Pancreas (tissue), 10 donors: ENCODE measurements around the gene PIBF1. TPM values are rescaled to one million over a fixed set of nuclear protein-coding genes. Genes with fewer than 3 reads are reported as not detected.

Experiments
- ATAC-seq, 4 donors: fragments of 200-7000 bp; cut with Tn5 transposase; one replicate each; pipeline versions ENCODE4 v1.8.0 to v1.9.1; 2020; ENCODE audit warnings: mild to moderate bottlenecking in 4 of 4, moderate library complexity in 4 of 4
- DNase-seq, 6 donors: peaks; one replicate each; pipeline ENCODE4 v3.0.0-alpha.2; 2020
- FAIRE-seq: peaks from 2 replicates; lab custom pipeline; 2012; peaks lifted over from hg19 to GRCh38; lab: Jason Lieb, UNC
- H3K27ac ChIP-seq, 4 donors: fragments of 200-600 bp; sonication (generic); 1 replicate in 3 of 4; 2 replicates in 1 of 4; pipeline versions ENCODE4 v1.5.0 to v1.8.0; 2020
- H3K27me3 ChIP-seq, 4 donors: fragments of 200-600 bp; one replicate each; pipeline ENCODE4 v1.8.0; 2021
- H3K36me3 ChIP-seq, 3 donors: fragments of 200-600 bp; sonication (generic) in 1 of 3; one replicate each; pipeline versions ENCODE4 v1.5.0 to v1.8.0; 2020 to 2021
- H3K4me1 ChIP-seq, 3 donors: fragments of 200-600 bp; one replicate each; pipeline ENCODE4 v1.8.0; 2021
- H3K4me3 ChIP-seq, 4 donors: fragments of 200-600 bp; sonication (generic) in 2 of 4; one replicate each; pipeline versions ENCODE4 v1.5.0 to v1.8.0; 2020 to 2021
- H3K9me3 ChIP-seq, 4 donors: fragments of 200-600 bp; one replicate each; pipeline ENCODE4 v1.8.0; 2021
- CTCF ChIP-seq, 4 donors: fragments of 200-600 bp; sonication (generic) in 3 of 4; IDR thresholded peaks; one replicate each; pipeline versions ENCODE4 v1.5.0 to v1.8.0; 2021; ENCODE audit warnings: antibody characterized with exemption in 4 of 4
- WGBS, 2 donors: extraction: QIAGEN DNeasy Blood & Tissue Kit; methylation state at CpG; one replicate each; pipeline ENCODE4 v1.1.7; 2013; 5-methylcytosine and 5-hydroxymethylcytosine counted together
- intact Hi-C, 3 donors: fragments of 100-400 bp; cut with DNase I; formaldehyde crosslinking; loops; one replicate each; pipeline versions ENCODE4 v1.11.1 to v1.14.2; 2022
- polyA plus RNA-seq, 2 donors: library from polyadenylated mRNA; stranded (reverse); fragments of 200-250 nt; gene quantifications; one replicate each; pipeline ENCODE4 v1.2.3, GENCODE V29; 2013
- total RNA-seq, 6 donors: library from RNA; stranded (reverse); fragmentation: NEBNext Ultra II Directional in 4 of 6; extraction: Animal tissue kit (Norgen Biotek cat#: 25700) in 4 of 6; gene quantifications; one replicate each; pipeline versions ENCODE4 v1.2.1 to v1.2.4, GENCODE V29; 2021 to 2023
- donor health status: healthy with polysubstance abuse.
- donor health status: DM: no; HTN: no; CAD: no; lungs with moderate emphysema.
- donor health status: DM: no; HTN: no; CAD: no.
- donor health status: control.
- donor health status: control.
- donor health status: Bipolar disorder and iron deficiency.
- donor health status: DM: yes; HTN: yes; CAD: no.
- donor health status: DM: no; HTN: no; CAD: no.
- donor health status: DM: no; HTN: no; CAD: no.
- donor health status: DM: yes; HTN: yes; CAD: no.

PIBF1 gene
- total and polyA plus RNA-seq, 8 donors = 6.1 to 13.5 (median 8.9) TPM

GRCh38 chr13:73035660-73036059 lies 253.7 kb downstream of the PIBF1 start:
- no peak for ATAC-seq

GRCh38 chr13:73036566-73036965 lies 254.6 kb downstream of the PIBF1 start:
- 94 to 96% methylated on average over 4 of the region's 4 CpGs for WGBS, 2 donors
- H3K9me3 ChIP-seq = no peaks in the 10 kb centered on the region
- H3K36me3 ChIP-seq = no peaks in the 10 kb centered on the region
- intact Hi-C loops = no loop called here
- TF ChIP-seq CTCF (IDR thresholded peaks at IDR 0.05) = no peak
- no peaks in the 10 kb centered on the region for H3K27me3 ChIP-seq
- no peak overlapping the region for H3K27ac ChIP-seq
- DNase-seq (no peak), FAIRE-seq (no peak), ATAC-seq (no peak)
- no peak overlapping the region for H3K4me3 ChIP-seq
- H3K4me1 ChIP-seq = peaks cover 14 to 22% (median 14%) of the 10 kb centered on the region in 3 donors

More at GRCh38 chr13:73035660-73036059, 253.7 kb downstream of the PIBF1 start:
- DNase-seq (no peak), FAIRE-seq (no peak)
- H3K27me3 ChIP-seq = no peaks in the 10 kb centered on the region
- no peak overlapping the region for H3K27ac ChIP-seq
- no peak overlapping the region for H3K4me3 ChIP-seq
- no peak for TF ChIP-seq CTCF (IDR thresholded peaks at IDR 0.05)
- intact Hi-C loops = no loop called here
- no peaks in the 10 kb centered on the region for H3K9me3 ChIP-seq
- no peaks in the 10 kb centered on the region for H3K36me3 ChIP-seq
- peaks cover 7 to 16% (median 14%) of the 10 kb centered on the region in 3 donors for H3K4me1 ChIP-seq
- WGBS, 2 donors = 75 to 87% methylated on average over 2 of the region's 2 CpGs

GRCh38 chr13:73038064-73038463 lies 256.1 kb downstream of the PIBF1 start:
- no peak overlapping the region for H3K27ac ChIP-seq
- FAIRE-seq (no peak), DNase-seq (no peak), ATAC-seq (no peak)
- no peak for TF ChIP-seq CTCF (IDR thresholded peaks at IDR 0.05)
- no peaks in the 10 kb centered on the region for H3K9me3 ChIP-seq
- H3K4me3 ChIP-seq = no peak overlapping the region
- H3K36me3 ChIP-seq = no peaks in the 10 kb centered on the region
- H3K27me3 ChIP-seq = no peaks in the 10 kb centered on the region
- peaks cover 14 to 22% (median 14%) of the 10 kb centered on the region in 3 donors for H3K4me1 ChIP-seq
- intact Hi-C loops = no loop called here

- no peak for DNase-seq
- H3K9me3 ChIP-seq = no peaks in the 10 kb centered on the region
- no peaks in the 10 kb centered on the region for H3K36me3 ChIP-seq
- intact Hi-C loops = no loop called here
- no peak for TF ChIP-seq CTCF (IDR thresholded peaks at IDR 0.05)
- H3K27me3 ChIP-seq = no peaks in the 10 kb centered on the region
- FAIRE-seq = no peak
- peak in 3 of 4 donors; percentile 50 to 70 (median 68) for ATAC-seq
- no peak overlapping the region for H3K27ac ChIP-seq
- 61 to 67% methylated on average over 2 of the region's 2 CpGs for WGBS, 2 donors
- no peak overlapping the region for H3K4me3 ChIP-seq
- peaks cover 14 to 22% (median 14%) of the 10 kb centered on the region in 3 donors for H3K4me1 ChIP-seq
These were observed 257.5 kb downstream of the PIBF1 start for GRCh38 chr13:73039201-73040108.

GRCh38 chr13:73040484-73040883 lies 258.6 kb downstream of the PIBF1 start:
- peak; percentile 92 for FAIRE-seq
- peak overlapping the region in 2 of 4 donors; percentile 34 to 39 for H3K27ac ChIP-seq
- peaks cover 14 to 22% (median 14%) of the 10 kb centered on the region in 3 donors for H3K4me1 ChIP-seq

More at GRCh38 chr13:73040484-73040883, 258.6 kb downstream of the PIBF1 start:
- intact Hi-C loops = no loop called here
- 20 to 22% methylated on average over 3 of the region's 3 CpGs for WGBS, 2 donors
- H3K27me3 ChIP-seq = no peaks in the 10 kb centered on the region
- no peak overlapping the region for H3K4me3 ChIP-seq
- DNase-seq (no peak), ATAC-seq (peak; percentile 62 to 84 (median 81))
- no peaks in the 10 kb centered on the region for H3K9me3 ChIP-seq
- TF ChIP-seq CTCF (IDR thresholded peaks at IDR 0.05) = no peak
- no peaks in the 10 kb centered on the region for H3K36me3 ChIP-seq
